NB4 (cell line): Measurements from ENCODE around the gene RPS6KA2.

ENCODE experiments used
- MYC ChIP-seq: IDR thresholded peaks from 2 replicates; pipeline ENCODE4 v1.6.1; 2011; ENCODE audit warnings: low read depth, low read length
- TF ChIP-seq, protein P1 (sequence below): IDR thresholded peaks from one replicate; pipeline ENCODE4 v1.5.1; 2012; ENCODE audit warnings: low read depth, low read length

DNA sequence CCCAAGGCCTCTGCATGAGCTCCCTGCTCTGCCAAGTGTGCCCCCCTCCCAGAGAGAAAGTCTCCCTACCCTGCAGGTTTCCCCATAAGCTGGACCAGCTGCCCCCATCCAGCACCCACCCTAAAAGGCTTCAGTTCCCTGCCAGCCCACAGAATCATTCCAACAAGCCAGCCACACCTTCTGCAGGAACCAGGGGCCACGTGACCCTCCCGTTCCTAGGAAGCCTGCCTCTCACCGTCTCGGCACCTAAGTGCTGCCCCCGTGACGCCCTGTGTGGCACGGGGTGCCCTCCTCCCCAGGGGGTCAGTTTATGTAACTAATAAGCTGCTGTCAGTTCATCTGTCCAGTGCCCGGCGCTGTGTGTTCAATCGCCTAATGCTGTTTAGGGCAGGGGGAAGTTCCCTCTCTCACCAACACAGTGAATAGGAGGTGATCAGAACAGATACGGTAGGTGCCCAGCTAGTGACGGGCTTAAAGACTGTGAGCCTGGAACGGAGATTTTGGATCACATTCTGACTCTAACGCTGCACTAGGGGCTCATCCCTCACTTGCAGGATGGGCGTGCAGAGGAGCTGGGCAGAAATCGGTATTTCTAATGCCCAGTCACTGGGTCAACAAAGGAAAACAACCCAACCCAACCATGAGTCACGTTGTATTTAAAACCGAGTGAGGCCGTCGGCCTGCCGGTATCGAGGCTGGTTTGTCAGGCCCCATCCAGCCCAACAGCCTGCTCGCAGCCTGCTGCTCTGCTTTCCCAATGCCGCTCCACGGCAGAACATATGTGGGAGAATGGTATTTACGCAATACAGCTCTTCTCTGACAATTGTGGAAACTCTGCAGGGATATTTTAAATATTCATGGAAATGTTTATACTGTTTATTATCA lies 96.6 kb downstream of the RPS6KA2 start:
- TF ChIP-seq, protein P1, sequence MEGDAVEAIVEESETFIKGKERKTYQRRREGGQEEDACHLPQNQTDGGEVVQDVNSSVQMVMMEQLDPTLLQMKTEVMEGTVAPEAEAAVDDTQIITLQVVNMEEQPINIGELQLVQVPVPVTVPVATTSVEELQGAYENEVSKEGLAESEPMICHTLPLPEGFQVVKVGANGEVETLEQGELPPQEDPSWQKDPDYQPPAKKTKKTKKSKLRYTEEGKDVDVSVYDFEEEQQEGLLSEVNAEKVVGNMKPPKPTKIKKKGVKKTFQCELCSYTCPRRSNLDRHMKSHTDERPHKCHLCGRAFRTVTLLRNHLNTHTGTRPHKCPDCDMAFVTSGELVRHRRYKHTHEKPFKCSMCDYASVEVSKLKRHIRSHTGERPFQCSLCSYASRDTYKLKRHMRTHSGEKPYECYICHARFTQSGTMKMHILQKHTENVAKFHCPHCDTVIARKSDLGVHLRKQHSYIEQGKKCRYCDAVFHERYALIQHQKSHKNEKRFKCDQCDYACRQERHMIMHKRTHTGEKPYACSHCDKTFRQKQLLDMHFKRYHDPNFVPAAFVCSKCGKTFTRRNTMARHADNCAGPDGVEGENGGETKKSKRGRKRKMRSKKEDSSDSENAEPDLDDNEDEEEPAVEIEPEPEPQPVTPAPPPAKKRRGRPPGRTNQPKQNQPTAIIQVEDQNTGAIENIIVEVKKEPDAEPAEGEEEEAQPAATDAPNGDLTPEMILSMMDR: no peak
- no peak for TF ChIP-seq MYC
